H1 (cell line): ENCODE results near the gene EVI5. TPM values are rescaled to one million over a fixed set of nuclear protein-coding genes. Genes with fewer than 3 reads are reported as not detected.

ENCODE experiments used
- CREB1 ChIP-seq: IDR thresholded peaks from 2 replicates; pipeline ENCODE4 v1.6.1; 2012; ENCODE audit warnings: inconsistent platforms
- GTF2F1 ChIP-seq: IDR thresholded peaks from 2 replicates; pipeline ENCODE4 v1.6.1; 2012; ENCODE audit warnings: low read depth, low read length, improper control_type of control experiment, borderline replicate concordance
- polyA plus RNA-seq, 7 experiments: library from polyadenylated mRNA; depleted of rRNA in 3 of 7; stranded (reverse) in 5 of 7; unstranded in 2 of 7; fragments of >200 nt in 5 of 7; fragments of 200-250 nt in 2 of 7; gene quantifications; 1 replicate in 5 of 7; 2 replicates in 1 of 7; 4 replicates in 1 of 7; pipeline versions ENCODE4 v1.2.1 to v1.2.3, GENCODE V29; 2011 to 2013; ENCODE audit warnings: missing spikeins in 2 of 7, mixed read lengths in 2 of 7
- total RNA-seq: library from RNA; stranded (reverse); fragmentation: NEBNext Ultra II Directional; extraction: Animal tissue kit (Norgen Biotek cat#: 25700); gene quantifications from 2 replicates; pipeline ENCODE4 v1.2.1, GENCODE V29; 2021

EVI5 gene
- total and polyA plus RNA-seq, 2 of the 8 experiments (the other 6 are each of a cell fraction or from before 2014, with no cell fraction given), result 1.7 to 13.7 TPM

DNA sequence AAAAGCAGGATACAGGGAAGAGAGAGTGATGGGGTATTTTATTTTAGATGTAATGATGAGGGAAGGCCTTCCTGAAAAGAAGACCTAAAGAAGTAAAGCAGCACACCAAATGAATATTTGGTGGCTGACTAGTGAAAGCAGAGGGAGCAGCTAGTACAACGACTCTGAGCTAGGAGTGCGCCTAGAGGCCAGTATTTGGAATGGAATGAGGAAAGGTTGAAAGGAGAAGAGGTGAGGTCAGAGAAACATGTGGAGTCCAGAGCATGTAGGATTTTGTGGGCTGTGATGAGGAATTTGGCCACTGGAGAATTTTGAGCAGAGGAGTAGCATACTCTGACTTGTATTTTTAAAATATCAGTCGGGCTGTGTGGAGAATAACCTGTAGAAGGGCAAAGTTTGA, 35.1 kb upstream of the EVI5 start (continued):
- TF ChIP-seq CREB1, result no peak
- TF ChIP-seq GTF2F1, result no peak
